Measurements from ENCODE around the gene HAPLN2. TPM values are rescaled to one million over a fixed set of nuclear protein-coding genes. Genes with fewer than 3 reads are reported as not detected.

Gene HAPLN2
- total and polyA plus RNA-seq, 2 of the 8 experiments (the other 6 are each of a cell fraction or from before 2014, with no cell fraction given), result 0.19 to 0.51 TPM

- DNase-seq (ENCODE audit: low read depth in 1 of 2, low spot score in 2 of 2) (no peak), FAIRE-seq (no peak)
- ChIA-PET POLR2A (ENCODE audit: partially characterized antibody) (interaction anchor here (1.4 to 4.5 kb wide), 4 partner anchors 18 to 60 kb away, joined by 3 to 22 read pairs (median 10); partner anchors contain the start of gene NES), CTCF (ENCODE audit: partially characterized antibody) (interaction anchor here (0.5 to 43.0 kb wide), 7 partner anchors 15 to 1777 kb away, joined by 3 to 868 read pairs (median 6); partner anchors contain the start of genes HAPLN2, NES and NTRK1)
- H3K23me2 ChIP-seq (ENCODE audit: low read depth, low read length), result peaks cover 13% of the 10 kb centered on the region; the same call in 1 of the 2 replicates
- no peak overlapping the region for H2BK20ac ChIP-seq (ENCODE audit: low read length)
- no peak overlapping the region for H3K14ac ChIP-seq (ENCODE audit: insufficient read length)
- H3K4me3 ChIP-seq (ENCODE audit: extremely low read depth in 1 of 4, insufficient read depth in 2 of 4, low read depth in 3 of 4, low read length in 4 of 4), result no peak overlapping the region
- no peak overlapping the region for H2BK120ac ChIP-seq (replicated peaks; ENCODE audit: low read depth, low read length)
- H3K27me3 ChIP-seq (replicated peaks in 1 of 4; ENCODE audit: control insufficient read depth in 3 of 4, extremely low read depth in 1 of 4, insufficient read depth in 3 of 4, low read length in 3 of 4), result peaks cover 11 to 72% (median 55%) of the 10 kb centered on the region in 4 experiments
- no peaks in the 10 kb centered on the region for H3K9me3 ChIP-seq (ENCODE audit: insufficient read depth in 2 of 2, low read depth in 1 of 2, low read length in 1 of 2)
- no peak overlapping the region for H3K4me2 ChIP-seq (ENCODE audit: insufficient read depth in 1 of 2, low read depth in 2 of 2, low read length in 2 of 2)
- no peaks in the 10 kb centered on the region for H3K79me2 ChIP-seq (ENCODE audit: control insufficient read depth in 1 of 2, insufficient read depth in 2 of 2, low read length in 2 of 2)
- 87% methylated on average over 3 of the region's 3 CpGs; no CpG with 5 or more reads in 1 of the 2 experiments for WGBS, 2 experiments (ENCODE audit: extremely low coverage in 1 of 2, insufficient coverage in 1 of 2, insufficient read length in 1 of 2, insufficient replicate concordance in 2 of 2, low coverage in 1 of 2, low lambda C conversion rate in 2 of 2, missing lambda C conversion rate in 1 of 2)
- H3K23ac ChIP-seq (ENCODE audit: insufficient read length), result no peak overlapping the region
- no peak overlapping the region for H3K56ac ChIP-seq (replicated peaks; ENCODE audit: insufficient read length, low read depth, low read length)
- TF ChIP-seq BCL11A (IDR thresholded peaks at IDR 0.05; ENCODE audit: low read depth in 2 of 2, low read length in 2 of 2) (no peak), CEBPB (IDR thresholded peaks at IDR 0.05; ENCODE audit: low read depth, low read length) (no peak), KDM1A (IDR thresholded peaks at IDR 0.05; ENCODE audit: borderline replicate concordance, low read length) (no peak), BRCA1 (IDR thresholded peaks at IDR 0.05; ENCODE audit: low read depth, low read length) (no peak), EGR1 (IDR thresholded peaks at IDR 0.05; ENCODE audit: borderline replicate concordance, low read depth, low read length) (no peak), BACH1 (IDR thresholded peaks at IDR 0.05; ENCODE audit: low read length) (no peak), NANOG (IDR thresholded peaks at IDR 0.05; ENCODE audit: insufficient read depth, low read depth, low read length, poor library complexity, severe bottlenecking) (no peak), USF2 (IDR thresholded peaks at IDR 0.05; ENCODE audit: low read length) (no peak), POLR2AphosphoS5 (IDR thresholded peaks at IDR 0.05; ENCODE audit: low read depth, low read length) (no peak), CBX8 (IDR thresholded peaks at IDR 0.05; ENCODE audit: borderline replicate concordance, low read depth, low read length) (no peak), EP300 (IDR thresholded peaks at IDR 0.05; ENCODE audit: borderline replicate concordance in 1 of 2, low read depth in 2 of 2, low read length in 2 of 2) (no peak), NRF1 (IDR thresholded peaks at IDR 0.05; ENCODE audit: low read depth, low read length) (no peak), JUND (IDR thresholded peaks at IDR 0.05; ENCODE audit: low read length) (no peak), CREB1 (IDR thresholded peaks at IDR 0.05) (no peak)
- H4K5ac ChIP-seq (ENCODE audit: insufficient read length, low read depth, low read length), result no peak overlapping the region
- no peak overlapping the region for H2AFZ ChIP-seq (ENCODE audit: low read length)
- no peak overlapping the region for H3K4ac ChIP-seq (replicated peaks; ENCODE audit: insufficient read length, low read depth, low read length)
- no peaks in the 10 kb centered on the region for H3K79me1 ChIP-seq (ENCODE audit: low read depth, low read length)
- no peak overlapping the region for H3K9ac ChIP-seq (replicated peaks in 1 of 4; ENCODE audit: extremely low read depth in 1 of 4, low read depth in 3 of 4, low read length in 3 of 4)
- no peak overlapping the region for H2BK5ac ChIP-seq (ENCODE audit: low read depth, low read length)
- H2AK5ac ChIP-seq (ENCODE audit: low read depth, low read length), result no peak overlapping the region; the same call in 1 of the 2 replicates
- H4K20me1 ChIP-seq (replicated peaks in 1 of 2; ENCODE audit: control insufficient read depth in 1 of 2, insufficient read depth in 2 of 2, low read length in 2 of 2), result peaks cover 0 to 6% of the 10 kb centered on the region in 2 experiments
- H3K4me1 ChIP-seq (replicated peaks in 1 of 4; ENCODE audit: control insufficient read depth in 3 of 4, insufficient read depth in 4 of 4, low read length in 3 of 4), result peaks cover 8 to 23% (median 15%) of the 10 kb centered on the region in 4 experiments
- no peak overlapping the region for H3K18ac ChIP-seq (ENCODE audit: extremely low read depth, low read length)
- H3K36me3 ChIP-seq (ENCODE audit: control insufficient read depth in 2 of 4, insufficient read depth in 4 of 4, low read length in 3 of 4), result no peaks in the 10 kb centered on the region
- no peak overlapping the region for H4K91ac ChIP-seq (replicated peaks; ENCODE audit: insufficient read length, low read length)
- no peak overlapping the region for H3K27ac ChIP-seq (ENCODE audit: low read depth, low read length)
- no peak overlapping the region for H2BK12ac ChIP-seq (ENCODE audit: low read depth, low read length)
- H2BK15ac ChIP-seq (ENCODE audit: low read length), result peak overlapping the region; percentile 40; the same call in 1 of the 2 replicates
- H4K8ac ChIP-seq (ENCODE audit: extremely low read depth, insufficient read depth, low read length), result no peak overlapping the region
Observed at GRCh38 chr1:156645056-156645455, 25.8 kb downstream of the HAPLN2 start.

All from H1 (cell line).